LNCAP (cell line): Measurements from ENCODE around the gene SRRM4.

Experiments
- TF ChIP-seq, protein P1 (sequence below): fragments of 450-650 bp; IDR thresholded peaks from 2 replicates; pipeline ENCODE4 v1.5.1; 2017; ENCODE audit warnings: mild to moderate bottlenecking

Gene SRRM4

DNA sequence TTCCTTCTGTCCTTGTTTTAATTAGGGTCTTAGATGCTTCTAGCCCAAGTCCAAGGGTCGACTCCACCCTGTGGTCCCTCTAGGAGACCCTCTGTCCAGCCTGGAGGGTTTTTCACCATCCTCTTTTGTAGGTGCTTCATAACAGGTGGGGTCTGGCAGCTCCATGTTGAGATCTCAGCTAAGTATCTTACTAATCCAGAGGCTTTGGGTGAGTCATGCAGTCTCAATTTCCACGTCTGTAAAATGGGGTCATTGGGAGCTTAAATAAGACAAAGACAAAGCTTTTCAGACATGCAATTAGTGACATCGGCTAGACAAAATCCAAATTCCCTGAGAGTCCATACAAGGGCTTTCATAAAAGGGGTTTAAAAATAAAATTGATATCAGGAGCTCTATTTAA lies 200.6 kb downstream of the SRRM4 start:
- TF ChIP-seq, protein P1, sequence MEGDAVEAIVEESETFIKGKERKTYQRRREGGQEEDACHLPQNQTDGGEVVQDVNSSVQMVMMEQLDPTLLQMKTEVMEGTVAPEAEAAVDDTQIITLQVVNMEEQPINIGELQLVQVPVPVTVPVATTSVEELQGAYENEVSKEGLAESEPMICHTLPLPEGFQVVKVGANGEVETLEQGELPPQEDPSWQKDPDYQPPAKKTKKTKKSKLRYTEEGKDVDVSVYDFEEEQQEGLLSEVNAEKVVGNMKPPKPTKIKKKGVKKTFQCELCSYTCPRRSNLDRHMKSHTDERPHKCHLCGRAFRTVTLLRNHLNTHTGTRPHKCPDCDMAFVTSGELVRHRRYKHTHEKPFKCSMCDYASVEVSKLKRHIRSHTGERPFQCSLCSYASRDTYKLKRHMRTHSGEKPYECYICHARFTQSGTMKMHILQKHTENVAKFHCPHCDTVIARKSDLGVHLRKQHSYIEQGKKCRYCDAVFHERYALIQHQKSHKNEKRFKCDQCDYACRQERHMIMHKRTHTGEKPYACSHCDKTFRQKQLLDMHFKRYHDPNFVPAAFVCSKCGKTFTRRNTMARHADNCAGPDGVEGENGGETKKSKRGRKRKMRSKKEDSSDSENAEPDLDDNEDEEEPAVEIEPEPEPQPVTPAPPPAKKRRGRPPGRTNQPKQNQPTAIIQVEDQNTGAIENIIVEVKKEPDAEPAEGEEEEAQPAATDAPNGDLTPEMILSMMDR = no peak

DNA sequence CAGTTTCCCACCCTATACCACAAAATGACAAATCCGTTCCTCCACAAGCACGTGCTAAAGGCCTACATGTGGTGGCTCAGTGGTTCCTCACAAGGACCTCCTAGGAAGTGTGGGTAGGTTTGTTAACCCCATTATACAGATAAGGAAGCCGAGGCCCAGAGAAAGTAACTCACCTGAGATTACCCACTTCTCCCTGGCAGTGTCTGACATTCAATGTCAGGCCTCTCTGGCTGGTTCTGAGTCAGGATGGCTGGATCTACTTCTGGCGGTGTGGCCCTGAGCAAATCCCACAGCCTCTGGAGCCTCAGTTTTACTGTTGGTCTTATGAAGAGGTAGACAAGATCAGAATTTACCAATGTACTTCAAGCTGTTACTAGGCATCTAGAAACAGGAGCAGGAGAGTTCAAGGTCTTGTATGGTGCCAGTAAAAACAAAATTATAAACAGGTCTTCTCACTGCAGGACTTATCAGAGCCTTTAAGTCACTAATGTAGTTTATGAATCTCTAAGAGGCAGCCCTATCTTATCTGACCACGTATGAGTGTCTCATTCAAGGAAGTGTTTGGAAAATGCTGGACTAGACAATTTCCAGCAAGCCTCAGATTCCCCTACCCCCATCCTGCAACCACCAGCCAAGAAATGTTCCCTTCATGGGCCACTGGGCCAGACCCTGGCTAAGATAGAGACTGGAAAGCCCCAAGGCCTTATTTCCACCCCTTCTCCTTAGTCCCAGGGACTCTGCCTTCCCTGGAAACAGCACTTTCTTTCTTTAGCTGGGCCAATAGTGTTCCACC lies 201.6 kb downstream of the SRRM4 start:
- TF ChIP-seq, protein P1 = no peak

DNA sequence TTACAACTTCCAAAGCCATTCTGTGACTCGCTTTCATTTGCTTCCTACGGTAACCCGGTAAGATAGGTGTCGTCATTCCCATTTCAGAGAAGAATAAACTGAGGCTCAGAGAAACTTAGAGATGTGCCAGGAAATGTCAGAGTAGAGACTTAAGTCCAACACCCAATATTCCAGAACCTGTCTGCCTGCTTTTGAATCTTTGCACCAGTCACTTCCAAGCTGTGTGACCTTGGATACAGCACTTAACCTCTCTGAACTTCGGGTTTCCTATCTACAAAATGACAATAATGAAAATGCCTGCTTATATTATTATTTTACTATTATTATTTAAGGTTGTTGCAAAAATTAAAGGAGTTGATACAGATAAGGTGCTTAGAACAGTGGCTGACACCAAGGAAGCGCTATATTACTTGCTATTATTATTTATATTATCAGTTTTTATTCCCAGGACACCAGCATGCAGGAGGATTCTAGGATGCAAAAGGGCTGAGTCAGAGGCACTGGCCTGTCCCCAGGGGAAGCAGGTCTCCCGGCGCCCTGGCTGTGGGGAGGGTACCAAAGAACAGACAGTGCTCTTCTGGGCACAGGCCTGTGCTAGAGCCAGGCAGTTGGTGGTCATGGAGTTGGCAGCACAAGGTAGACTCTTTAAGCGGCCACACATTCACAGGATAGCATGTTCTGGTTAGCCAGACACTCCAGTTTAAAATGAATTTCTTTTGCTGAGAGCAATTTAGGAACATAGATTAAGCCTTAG lies 202.8 kb downstream of the SRRM4 start:
- TF ChIP-seq, protein P1 = no peak

DNA sequence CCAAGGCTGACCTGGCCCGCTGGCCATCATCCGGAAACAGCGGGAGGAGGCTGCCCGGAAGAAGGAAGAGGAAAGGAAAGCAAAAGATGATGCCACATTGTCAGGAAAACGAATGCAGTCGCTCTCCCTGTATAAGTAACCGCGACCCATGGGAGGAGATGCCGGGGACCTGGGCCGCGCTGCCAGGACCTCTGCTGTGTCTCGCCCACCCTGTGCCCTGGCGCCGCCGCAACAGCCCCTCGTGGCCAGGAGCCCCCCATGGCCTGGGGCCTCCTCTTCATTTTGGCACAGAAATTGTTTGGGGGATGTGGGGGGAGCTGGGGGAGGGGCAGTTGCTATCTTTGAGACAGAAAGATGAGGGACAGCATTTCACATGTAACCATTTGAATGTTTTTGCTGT lies 213.9 kb downstream of the SRRM4 start:
- TF ChIP-seq, protein P1 = no peak

DNA sequence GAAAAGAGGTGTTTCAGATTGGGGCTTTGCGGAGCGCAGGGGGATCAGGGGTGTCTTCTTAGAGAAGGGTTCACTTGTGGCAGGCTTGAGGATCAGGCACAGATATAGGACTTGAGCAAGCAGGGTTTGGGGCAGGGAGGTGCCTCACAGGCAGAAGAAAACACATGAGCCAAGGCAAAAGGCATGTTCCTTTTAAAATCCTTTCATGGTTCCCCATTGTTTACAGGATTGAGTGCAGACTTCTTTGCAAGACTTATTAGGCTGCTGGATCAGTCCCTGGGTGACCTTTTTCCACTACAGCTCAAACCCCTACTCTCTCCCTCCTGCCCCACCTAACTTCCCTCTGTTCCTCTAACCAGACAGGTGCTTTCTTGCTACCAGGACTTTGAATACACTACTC lies 217.1 kb downstream of the SRRM4 start:
- TF ChIP-seq, protein P1 = no peak

DNA sequence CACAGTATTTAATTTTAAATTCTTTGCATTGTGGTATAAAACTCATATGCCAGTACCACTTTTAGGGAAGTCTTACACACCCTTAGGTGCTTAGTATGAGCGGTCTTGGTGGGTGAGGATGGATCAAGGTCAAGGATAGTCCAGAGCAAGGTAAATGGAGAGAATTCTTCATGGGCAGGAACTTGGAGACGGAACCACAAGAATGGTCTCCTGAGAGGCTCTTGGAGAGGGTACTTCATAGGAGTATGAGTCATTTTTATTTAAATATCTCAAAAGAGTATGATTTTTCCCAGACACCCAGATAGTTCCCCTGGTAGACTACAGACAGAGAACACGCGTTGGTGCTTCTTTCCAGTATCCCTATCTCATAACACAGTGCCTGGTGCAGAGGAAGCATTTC lies 219.3 kb downstream of the SRRM4 start:
- TF ChIP-seq, protein P1 = no peak

DNA sequence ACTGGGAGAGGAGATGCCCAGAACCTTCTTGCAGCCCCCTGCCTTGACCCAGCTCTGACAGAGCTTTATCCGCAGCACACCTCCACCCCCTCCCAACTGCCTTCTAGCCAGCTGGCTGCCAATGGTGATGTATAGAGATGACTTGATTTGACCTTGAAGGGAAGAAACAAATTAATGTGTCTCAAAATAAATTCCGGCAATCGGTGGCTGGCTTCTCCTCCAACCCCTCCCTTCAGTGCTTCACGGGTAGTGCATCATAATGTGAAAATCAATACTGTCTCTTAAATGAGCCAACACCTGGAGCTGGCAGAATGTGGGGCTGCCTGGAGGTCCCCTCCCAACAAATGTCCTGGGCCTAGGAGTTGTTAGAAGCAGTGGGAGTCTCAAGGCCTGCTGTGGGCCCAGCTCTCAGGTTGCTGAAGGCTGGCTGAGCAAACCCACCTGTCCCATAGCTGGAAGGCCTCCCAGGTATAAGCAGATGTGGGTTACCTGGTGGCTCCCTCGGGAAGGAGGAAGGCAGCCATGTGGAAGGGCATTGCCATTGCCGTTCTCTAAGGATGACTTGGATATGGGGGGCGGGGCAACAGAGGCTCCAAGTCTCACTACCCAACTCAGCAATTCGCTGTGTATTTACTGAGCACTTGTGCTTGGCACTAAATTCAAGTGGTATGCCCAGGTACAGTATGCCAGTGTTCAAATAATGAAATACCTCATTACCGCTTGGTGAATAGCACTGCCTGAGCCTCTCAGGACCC lies 220.6 kb downstream of the SRRM4 start:
- TF ChIP-seq, protein P1 = no peak
